Measurements from ENCODE around the gene KCNJ5. TPM values are rescaled to one million over a fixed set of nuclear protein-coding genes. Genes with fewer than 3 reads are reported as not detected.

Gene KCNJ5
- total RNA-seq, 1 experiment from 2014 or later, result 0.11 TPM

DNA sequence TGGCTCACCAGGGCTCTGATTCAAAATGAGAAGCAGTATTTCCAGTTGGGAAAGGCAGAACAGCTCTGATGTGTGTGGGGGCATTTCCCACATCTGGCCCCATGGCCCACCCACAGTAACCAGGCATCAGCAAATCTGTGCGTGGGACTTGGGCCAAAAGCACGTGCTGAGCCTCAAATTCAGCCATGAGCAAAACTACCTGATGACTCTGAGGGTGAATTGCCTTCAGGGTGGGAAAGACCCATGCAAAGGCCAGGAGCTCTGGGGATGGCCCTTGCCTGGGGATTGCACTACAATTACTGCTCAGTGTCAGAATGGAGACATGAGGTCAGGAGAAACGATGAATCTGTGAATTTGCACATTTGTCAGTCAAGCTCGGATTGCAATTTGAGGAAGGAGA lies 30.6 kb downstream of the KCNJ5 start:
- no peak for DNase-seq
- WGBS (ENCODE audit: extremely low coverage, insufficient read length, low lambda C conversion rate), result no CpG with 5 or more reads among the region's 4 CpGs
- no peak overlapping the region for H4K5ac ChIP-seq (ENCODE audit: insufficient read length, low read depth, low read length)
- no peak overlapping the region for H2BK15ac ChIP-seq (ENCODE audit: low read depth, low read length)
- Mint-ChIP-seq H3K27me3 (ENCODE audit: low read depth) (peaks cover 76% of the 10 kb centered on the region), H3K36me3 (ENCODE audit: insufficient read depth in 1 of 3, low read depth in 3 of 3) (no peaks in the 10 kb centered on the region), H3K9me3 (peaks cover 0 to 3% of the 10 kb centered on the region in 2 experiments; a peak in 3 of 5 replicates), H3K27ac (no peak overlapping the region; a peak in 1 of 7 replicates), H3K4me1 (peaks cover 23 to 28% of the 10 kb centered on the region in 2 experiments), H3K4me3 (no peak overlapping the region)
- H3K56ac ChIP-seq (ENCODE audit: insufficient read length, low read depth, low read length), result no peak overlapping the region
- H2BK20ac ChIP-seq (ENCODE audit: low read depth, low read length, poor library complexity, severe bottlenecking), result no peak overlapping the region
- no peaks in the 10 kb centered on the region for H3K79me2 ChIP-seq (ENCODE audit: insufficient read depth, low read length)
- H2BK5ac ChIP-seq (ENCODE audit: insufficient read length, low read length), result no peak overlapping the region
- no peak overlapping the region for H3K18ac ChIP-seq (ENCODE audit: insufficient read length, low read depth, low read length)
- H3K27ac ChIP-seq (ENCODE audit: insufficient read length, low read depth, low read length), result no peak overlapping the region
- no peak overlapping the region for H2BK12ac ChIP-seq (ENCODE audit: insufficient read length, low read depth, low read length)
- no peaks in the 10 kb centered on the region; the same call in 1 of the 2 replicates for H3K4me1 ChIP-seq (ENCODE audit: insufficient read depth, low read length)
- no peak overlapping the region for H3T11ph ChIP-seq (ENCODE audit: low read length)
- no peaks in the 10 kb centered on the region for H3K9me3 ChIP-seq (ENCODE audit: control insufficient read depth, low read depth, low read length)
- no peak overlapping the region for H3K23ac ChIP-seq (ENCODE audit: insufficient read length, low read depth, low read length)
- H4K8ac ChIP-seq (replicated peaks; ENCODE audit: insufficient read length, low read depth, low read length), result no peak overlapping the region
- H2AFZ ChIP-seq (ENCODE audit: low read length), result no peak overlapping the region
- no peaks in the 10 kb centered on the region for H3K23me2 ChIP-seq (ENCODE audit: insufficient read length, low read depth, low read length, poor library complexity, severe bottlenecking)
- H3K14ac ChIP-seq (ENCODE audit: insufficient read depth, low read length), result no peak overlapping the region
- H3K9ac ChIP-seq (ENCODE audit: extremely low read depth, insufficient read length, low read length), result no peak overlapping the region
- H4K20me1 ChIP-seq (ENCODE audit: control insufficient read depth, insufficient read depth, insufficient read length), result no peaks in the 10 kb centered on the region
- no peaks in the 10 kb centered on the region for H3K79me1 ChIP-seq (ENCODE audit: insufficient read depth, low read depth, low read length, poor library complexity, severe bottlenecking)
- TF ChIP-seq, protein P1, sequence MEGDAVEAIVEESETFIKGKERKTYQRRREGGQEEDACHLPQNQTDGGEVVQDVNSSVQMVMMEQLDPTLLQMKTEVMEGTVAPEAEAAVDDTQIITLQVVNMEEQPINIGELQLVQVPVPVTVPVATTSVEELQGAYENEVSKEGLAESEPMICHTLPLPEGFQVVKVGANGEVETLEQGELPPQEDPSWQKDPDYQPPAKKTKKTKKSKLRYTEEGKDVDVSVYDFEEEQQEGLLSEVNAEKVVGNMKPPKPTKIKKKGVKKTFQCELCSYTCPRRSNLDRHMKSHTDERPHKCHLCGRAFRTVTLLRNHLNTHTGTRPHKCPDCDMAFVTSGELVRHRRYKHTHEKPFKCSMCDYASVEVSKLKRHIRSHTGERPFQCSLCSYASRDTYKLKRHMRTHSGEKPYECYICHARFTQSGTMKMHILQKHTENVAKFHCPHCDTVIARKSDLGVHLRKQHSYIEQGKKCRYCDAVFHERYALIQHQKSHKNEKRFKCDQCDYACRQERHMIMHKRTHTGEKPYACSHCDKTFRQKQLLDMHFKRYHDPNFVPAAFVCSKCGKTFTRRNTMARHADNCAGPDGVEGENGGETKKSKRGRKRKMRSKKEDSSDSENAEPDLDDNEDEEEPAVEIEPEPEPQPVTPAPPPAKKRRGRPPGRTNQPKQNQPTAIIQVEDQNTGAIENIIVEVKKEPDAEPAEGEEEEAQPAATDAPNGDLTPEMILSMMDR (conservative IDR thresholded peaks at IDR 0.05), result no peak
- no peak overlapping the region for H2AK5ac ChIP-seq (ENCODE audit: insufficient read length, low read length)
- no peak overlapping the region for H2BK120ac ChIP-seq (ENCODE audit: low read depth, low read length, poor library complexity, severe bottlenecking)
- H3K4ac ChIP-seq (ENCODE audit: low read depth, low read length), result no peak overlapping the region
- no peak overlapping the region for H3K4me2 ChIP-seq (ENCODE audit: insufficient read depth, insufficient read length, low read length)
- H4K91ac ChIP-seq (ENCODE audit: insufficient read length, low read depth, low read length), result no peak overlapping the region
- peaks cover 7% of the 10 kb centered on the region; the same call in 1 of the 2 replicates for H3K27me3 ChIP-seq (ENCODE audit: insufficient read depth, low read length)

Data from H9 (cell line).